ENCODE measurements around the gene CCT5. TPM values are rescaled to one million over a fixed set of nuclear protein-coding genes. Genes with fewer than 3 reads are reported as not detected.
"Not testable (repeated sequence)": the region's sequence is repeated elsewhere in the genome, so short reads cannot be mapped to it uniquely, and the experiment has no call there.

The CCT5 gene
- total and polyA plus RNA-seq, 12 donors: 54.7 to 247 (median 95.9) TPM

GRCh38 chr5:10310066-10310779 lies 60.1 kb downstream of the CCT5 start:
- 85 to 87% methylated on average over 8 of the region's 8 CpGs for WGBS, 2 donors
- H3K36me3 ChIP-seq: no peaks in the 10 kb centered on the region
- no peak for TF ChIP-seq CTCF (IDR thresholded peaks at IDR 0.05)
- H3K27me3 ChIP-seq: peaks cover 0 to 10% (median 0%) of the 10 kb centered on the region in 7 donors
- no peak for DNase-seq
- peaks cover 0 to 27% (median 13%) of the 10 kb centered on the region in 9 donors for H3K4me1 ChIP-seq
- H3K27ac ChIP-seq: no peak overlapping the region
- intact Hi-C loops (cut with DNase I): no loop called here
- no peak for ATAC-seq
- no peaks in the 10 kb centered on the region for H3K9me3 ChIP-seq
- no peak overlapping the region for H3K4me3 ChIP-seq

DNA sequence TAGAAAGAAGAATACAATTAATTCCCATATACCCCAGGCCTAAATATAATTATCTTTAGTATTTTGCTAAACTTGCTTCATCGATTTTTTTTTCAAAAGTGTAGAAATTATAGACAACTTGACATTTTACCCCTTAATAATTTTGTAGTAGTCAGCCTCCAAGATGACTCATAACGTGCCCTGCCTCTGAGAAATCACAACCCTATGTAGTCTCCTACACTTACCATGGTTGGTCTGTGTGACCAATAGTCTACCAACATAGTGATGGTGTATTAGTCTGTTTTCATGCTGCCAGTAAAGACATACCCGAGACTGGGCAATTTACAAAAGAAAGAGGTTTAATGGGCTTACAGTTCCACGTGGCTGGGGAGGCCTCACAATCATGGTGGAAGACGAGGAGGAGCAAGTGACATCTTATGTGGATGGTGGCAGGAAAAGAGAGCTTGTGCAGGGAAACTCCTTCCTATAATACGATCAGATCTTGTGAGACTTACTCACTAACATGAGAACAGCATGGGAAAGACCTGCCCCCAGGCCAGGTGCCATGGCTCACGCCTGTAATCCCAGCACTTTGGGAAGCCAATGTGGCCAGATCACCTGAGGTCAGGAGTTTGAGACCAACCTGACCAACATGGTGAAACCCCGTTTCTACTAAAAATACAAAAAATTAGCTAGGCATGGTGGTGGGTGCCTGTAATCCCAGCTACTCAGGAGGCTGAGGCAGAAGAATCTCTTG lies 60.9 kb downstream of the CCT5 start:
- DNase-seq; H3K36me3 ChIP-seq; H3K27ac ChIP-seq; H3K4me3 ChIP-seq; intact Hi-C loops (cut with DNase I); H3K9me3 ChIP-seq; ATAC-seq: not testable (repeated sequence)
- H3K4me1 ChIP-seq: peaks cover 0 to 27% (median 10%) of the 10 kb centered on the region in 9 donors
- peaks cover 0 to 10% (median 0%) of the 10 kb centered on the region in 7 donors for H3K27me3 ChIP-seq
- WGBS, 2 donors: 73 to 93% methylated on average over 8 of the region's 8 CpGs

DNA sequence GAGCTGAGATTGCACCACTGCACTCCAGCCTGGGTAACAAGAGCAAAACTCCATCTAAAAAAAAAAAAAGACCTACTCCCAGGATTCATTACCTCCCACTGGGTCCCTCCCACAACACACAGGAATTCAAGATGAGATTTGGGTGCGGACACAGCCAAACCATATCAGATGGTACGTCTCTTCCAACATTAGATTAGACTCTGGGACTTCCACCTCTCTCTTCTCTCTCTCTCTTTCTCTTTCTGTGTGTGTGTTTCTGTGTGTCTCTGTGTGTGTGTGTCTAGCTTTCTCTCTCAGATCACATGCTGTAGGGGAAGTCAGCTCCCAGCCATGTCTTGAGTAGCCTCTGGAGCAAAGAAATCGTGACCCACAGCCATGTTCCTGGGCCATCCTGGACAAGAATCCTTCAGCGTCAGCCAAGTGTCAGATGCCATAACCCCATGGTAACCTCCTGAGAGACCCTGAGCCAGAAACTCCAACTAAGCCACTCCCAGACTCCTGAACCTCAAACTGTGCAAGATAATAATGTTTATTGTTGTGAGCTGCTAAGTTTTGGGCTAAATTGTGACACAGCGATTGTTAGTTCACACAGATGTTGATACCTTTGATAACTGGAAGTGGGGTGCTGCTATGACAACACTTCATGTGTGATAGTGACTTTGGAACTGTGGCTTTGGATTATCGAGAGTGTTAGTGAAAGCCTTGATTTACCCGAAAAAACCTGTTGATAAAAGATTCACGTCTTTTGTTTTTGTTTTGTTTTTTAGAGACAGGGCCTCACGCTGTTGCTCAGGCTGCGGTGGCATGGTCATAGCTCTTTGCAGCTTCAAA lies 61.7 kb downstream of the CCT5 start:
- peaks cover 0 to 19% (median 3%) of the 10 kb centered on the region in 9 donors for H3K4me1 ChIP-seq
- H3K27ac ChIP-seq: no peak overlapping the region
- TF ChIP-seq CTCF (IDR thresholded peaks at IDR 0.05): no peak
- no peaks in the 10 kb centered on the region for H3K9me3 ChIP-seq
- no peaks in the 10 kb centered on the region for H3K36me3 ChIP-seq
- ATAC-seq (no peak), DNase-seq (no peak)
- no peak overlapping the region for H3K4me3 ChIP-seq
- H3K27me3 ChIP-seq: peaks cover 0 to 8% (median 0%) of the 10 kb centered on the region in 7 donors
- intact Hi-C loops (cut with DNase I): no loop called here
- 75 to 82% methylated on average over 10 of the region's 10 CpGs for WGBS, 2 donors

- DNase-seq: no peak
- peaks cover 0 to 9% (median 0%) of the 10 kb centered on the region in 9 donors for H3K4me1 ChIP-seq
- no peak overlapping the region for H3K4me3 ChIP-seq
- H3K36me3 ChIP-seq: no peaks in the 10 kb centered on the region
- no peaks in the 10 kb centered on the region for H3K27me3 ChIP-seq
- no peaks in the 10 kb centered on the region for H3K9me3 ChIP-seq
- H3K27ac ChIP-seq: no peak overlapping the region
- intact Hi-C loops (cut with DNase I): no loop called here
- no peak for ATAC-seq
- 77 to 80% methylated on average over 5 of the region's 5 CpGs for WGBS, 2 donors
- no peak for TF ChIP-seq CTCF (IDR thresholded peaks at IDR 0.05)
Measured at GRCh38 chr5:10315201-10315600, 65.1 kb downstream of the CCT5 start.

Other genes with a start within 250 kb of the CCT5 start
- gene ATPSCKMT, start 392 bp upstream of the CCT5 start, total RNA-seq: 10 to 100 TPM; 10.5 to 19.2 (median 14.7) TPM
- gene ATPSCKMT, start 392 bp upstream of the CCT5 start, polyA plus RNA-seq: 10 to 100 TPM in 1 of 2 donors, 1 to 10 TPM in 1; 7.2 to 14.3 TPM
- 10 to 100 TPM; 32.2 to 53.4 (median 45.3) TPM for gene CMBL, start 57.6 kb downstream of the CCT5 start, total RNA-seq
- gene CMBL, start 57.6 kb downstream of the CCT5 start, polyA plus RNA-seq: 10 to 100 TPM; 12.0 to 24.3 TPM
- gene MARCHF6, start 103.4 kb downstream of the CCT5 start, total RNA-seq: 100 to 1,000 TPM; 169 to 210 (median 185) TPM
- gene MARCHF6, start 103.4 kb downstream of the CCT5 start, polyA plus RNA-seq: 100 to 1,000 TPM in 1 of 2 donors, 10 to 100 TPM in 1; 30.4 to 137 TPM
- under 1 TPM in 8 of 10 donors, not detected in 2; 0.28 to 0.83 (median 0.32) TPM for gene ROPN1L, start 191.6 kb downstream of the CCT5 start, total RNA-seq
- gene ROPN1L, start 191.6 kb downstream of the CCT5 start, polyA plus RNA-seq: under 1 TPM; 0.17 to 0.29 TPM

Data from heart right ventricle (tissue), 16 donors.